K562 (cell line): ENCODE measurements around the gene SLC25A11. TPM values are rescaled to one million over a fixed set of nuclear protein-coding genes. Genes with fewer than 3 reads are reported as not detected.

Experiments
- ATAC-seq: fragments of 200-7000 bp; cut with Tn5 transposase; 3 replicates; pipeline ENCODE4 v1.9.1; 2020; ENCODE audit warnings: moderate library complexity
- BruUV-seq: library from RNA; stranded (reverse); fragments of 400-500 nt; replicated peaks from 2 replicates; lab custom pipeline; 2021; lab: Mats Ljungman, UMichigan
- CTCF ChIA-PET: fragments of 300-600 bp; formaldehyde crosslinking; extraction: SDS; loops from one replicate; lab custom pipeline; 2021; ENCODE audit warnings: low intra/inter-chr PET ratio; lab: Yijun Ruan, JAX
- POLR2A ChIA-PET: fragments of 300-600, 350-650 bp; sonication (Branson Sonifier 250); formaldehyde crosslinking; extraction: SDS; loops from one replicate; lab custom pipeline; 2021; ENCODE audit warnings: antibody characterized with exemption, inconsistent platforms; lab: Yijun Ruan, JAX
- DNase-seq, 4 experiments: peaks; one replicate each; pipeline versions ENCODE4 v3.0.0 to v3.0.0-alpha.2; 2011 to 2018; ENCODE audit warnings: low spot score in 3 of 4, mixed read lengths in 3 of 4; ENCODE audit errors: extremely low read depth in 1 of 4
- FAIRE-seq: peaks from 2 replicates; lab custom pipeline; 2011; peaks lifted over from hg19 to GRCh38; lab: Jason Lieb, UNC
- H2AFZ ChIP-seq: 2 replicates; pipeline ENCODE4 v1.6.0; 2011; ENCODE audit warnings: low read depth, low read length, control low read depth, inconsistent platforms
- H3K27ac ChIP-seq: fragments of 200-600 bp; 3 replicates; pipeline ENCODE4 v1.8.0; 2011; ENCODE audit warnings: low read depth, mild to moderate bottlenecking, control low read depth, inconsistent platforms, low read length, moderate library complexity, mixed read lengths; ENCODE audit errors: extremely low read depth
- H3K27me3 ChIP-seq, 2 experiments: fragments of 300-600 bp in 1 of 2; 2 replicates in 1 of 2; 3 replicates in 1 of 2; pipeline versions ENCODE4 v1.6.0 to v1.8.0; 2011; ENCODE audit warnings: inconsistent platforms in 2 of 2, low read length in 2 of 2, mild to moderate bottlenecking in 1 of 2, mixed read lengths in 1 of 2, moderate library complexity in 1 of 2; ENCODE audit not compliant: control insufficient read depth in 2 of 2, insufficient read depth in 2 of 2
- H3K36me3 ChIP-seq: fragments of 300-600 bp; 3 replicates; pipeline ENCODE4 v1.8.0; 2011; ENCODE audit warnings: mild to moderate bottlenecking, low read length, inconsistent platforms; ENCODE audit not compliant: control insufficient read depth, insufficient read depth
- H3K4me1 ChIP-seq, 2 experiments: fragments of 200-600 bp in 1 of 2; replicated peaks in 1 of 2; 2 replicates in 1 of 2; 3 replicates in 1 of 2; pipeline versions ENCODE4 v1.5.1 to v1.8.0; 2011; ENCODE audit warnings: inconsistent platforms in 2 of 2, low read length in 2 of 2, mild to moderate bottlenecking in 1 of 2, mixed read lengths in 1 of 2, moderate library complexity in 1 of 2; ENCODE audit not compliant: control insufficient read depth in 2 of 2, insufficient read depth in 2 of 2
- H3K4me2 ChIP-seq: 2 replicates; pipeline ENCODE4 v1.6.1; 2011; ENCODE audit warnings: low read length, control low read depth, inconsistent platforms, mixed read lengths; ENCODE audit not compliant: insufficient read depth
- H3K4me3 ChIP-seq: fragments of 200-600 bp; sonication (generic), shearing (Covaris generic); 2 replicates; pipeline ENCODE4 v1.5.1; 2016; ENCODE audit warnings: control low read depth, inconsistent platforms
- H3K79me2 ChIP-seq: fragments of 200-600 bp; 3 replicates; pipeline ENCODE4 v1.8.0; 2011; ENCODE audit warnings: low read length, inconsistent platforms; ENCODE audit not compliant: control insufficient read depth, insufficient read depth
- H3K9ac ChIP-seq, 2 experiments: 2 replicates each; pipeline versions ENCODE4 v1.6.0 to v1.6.1; 2011; ENCODE audit warnings: low read depth in 2 of 2, low read length in 2 of 2, control low read depth in 1 of 2, inconsistent platforms in 1 of 2, mild to moderate bottlenecking in 1 of 2, mixed read lengths in 1 of 2; ENCODE audit not compliant: insufficient read depth in 1 of 2
- H3K9me1 ChIP-seq: one replicate; pipeline ENCODE4 v1.6.0; 2011; ENCODE audit warnings: inconsistent platforms, mild to moderate bottlenecking, low read length, moderate library complexity; ENCODE audit not compliant: control insufficient read depth, insufficient read depth
- H3K9me3 ChIP-seq: replicated peaks from 2 replicates; pipeline ENCODE4 v1.5.1; 2011; ENCODE audit warnings: low read depth, low read length, inconsistent platforms; ENCODE audit not compliant: control insufficient read depth, insufficient read depth
- H4K20me1 ChIP-seq: replicated peaks from 2 replicates; pipeline ENCODE4 v1.6.1; 2011; ENCODE audit warnings: low read length, inconsistent platforms, mixed read lengths; ENCODE audit not compliant: control insufficient read depth, insufficient read depth
- RB1 ChIP-seq: fragments of 450-650 bp; IDR thresholded peaks from 2 replicates; pipeline ENCODE4 v1.6.1; 2017; ENCODE audit warnings: low read depth, mild to moderate bottlenecking
- SMAD4 ChIP-seq: fragments of 250-450 bp; sonication (Bioruptor Pico); conservative IDR thresholded peaks from 2 replicates; pipeline ENCODE4 v1.8.0; 2021; ENCODE audit warnings: inconsistent platforms, mild to moderate bottlenecking, moderate library complexity
- TFAM ChIP-seq: fragments of 250-450 bp; sonication (Bioruptor Pico); conservative IDR thresholded peaks from 2 replicates; pipeline ENCODE4 v1.5.0; 2021; ENCODE audit warnings: mild to moderate bottlenecking, moderate library complexity
- ZFP30 ChIP-seq: fragments of 250-450 bp; sonication (Bioruptor Pico); IDR thresholded peaks from 2 replicates; pipeline ENCODE4 v1.8.0; 2022; ENCODE audit warnings: moderate library complexity, mild to moderate bottlenecking, inconsistent platforms, borderline replicate concordance
- ZNF253 ChIP-seq: fragments of 250-450 bp; sonication (Bioruptor Pico); conservative IDR thresholded peaks from 2 replicates; pipeline ENCODE4 v1.6.1; 2021; ENCODE audit warnings: mild to moderate bottlenecking
- WGBS: fragments of 100-300 bp; shearing (Covaris generic); methylation state at CpG from one replicate; pipeline ENCODE4 v1.1.6; 2016; ENCODE audit warnings: low coverage, mixed read lengths; ENCODE audit not compliant: insufficient coverage; ENCODE audit errors: missing lambda C conversion rate; 5-methylcytosine and 5-hydroxymethylcytosine counted together
- in situ Hi-C: fragments of 300-500 bp; cut with MboI; formaldehyde crosslinking; loops from 4 replicates; pipeline ENCODE4 v1.15.0; 2018; ENCODE audit warnings: inconsistent platforms, mixed read lengths
- intact Hi-C: fragments of 100-400 bp; cut with micrococcal nuclease; formaldehyde crosslinking; loops from 2 replicates; pipeline ENCODE4 v1.14.2; 2022
- polyA plus RNA-seq, 8 experiments: library from polyadenylated mRNA; depleted of rRNA in 4 of 8; stranded (reverse) in 5 of 8; unstranded in 3 of 8; fragments of >200 nt; fragmentation: Nextera tagmentation in 2 of 8; fragmentation: Illumina TruSeq in 1 of 8; extraction: Ambion mirVana in 2 of 8; extraction: Trizol in 1 of 8; gene quantifications; 2 replicates each; pipeline versions ENCODE4 v1.2.1 to v1.2.3, GENCODE V29; 2011 to 2014; ENCODE audit warnings: inconsistent platforms in 1 of 8, missing spikeins in 1 of 8
- total RNA-seq, 7 experiments: library from RNA; depleted of rRNA in 6 of 7; stranded (reverse); fragments of >200 nt in 6 of 7; fragmentation: Illumina TruSeq in 2 of 7; extraction: Trizol in 2 of 7; gene quantifications; 2 replicates each; pipeline versions ENCODE4 v1.2.1 to v1.2.3, GENCODE V29; 2011 to 2021; ENCODE audit warnings: low replicate concordance in 1 of 7
- TF ChIP-seq, protein P1 (sequence below): sonication (generic); formaldehyde crosslinking; IDR thresholded peaks from 2 replicates; pipeline ENCODE4 v1.9.0; 2022; ENCODE audit warnings: mild to moderate bottlenecking, missing genetic modification reagents

SLC25A11 gene
- total and polyA plus RNA-seq, 9 of the 15 experiments (the other 6 are each of a cell fraction or from before 2014, with no cell fraction given) = 3.1 to 56.7 (median 32.9) TPM

DNA sequence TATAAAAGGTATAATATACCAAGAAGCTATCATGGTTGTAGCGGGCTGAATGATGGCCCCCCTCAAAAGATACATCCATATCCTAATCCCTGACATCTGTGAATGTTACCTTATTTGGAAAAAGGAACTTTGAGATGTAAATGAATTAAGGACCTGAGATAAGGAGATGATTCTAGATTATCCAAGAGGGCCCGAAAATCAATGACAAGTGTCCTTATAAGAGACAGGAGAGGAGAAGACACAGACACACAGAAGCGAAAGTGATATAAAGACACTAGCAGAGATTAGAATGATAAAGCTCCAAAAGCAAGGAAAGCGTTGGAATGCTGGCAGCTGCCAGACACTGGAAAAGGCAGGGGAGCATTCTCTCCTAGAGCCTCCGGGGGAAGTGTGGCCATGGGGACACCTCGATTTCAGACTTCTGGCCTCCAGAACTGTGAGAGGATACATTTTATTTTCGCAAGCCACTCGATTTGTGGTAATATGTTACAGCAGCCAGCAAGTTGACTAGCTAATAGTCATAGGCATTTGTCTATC is 20.3 kb downstream of the SLC25A11 start:
- no peaks in the 10 kb centered on the region for H3K9me3 ChIP-seq
- POLR2A ChIA-PET = interaction anchor here (0.6 to 1.5 kb wide), 5 partner anchors 9 to 25 kb away, joined by 3 to 6 read pairs (median 4); partner anchors contain the start of genes RNF167 and SLC25A11
- TF ChIP-seq RB1 (no peak), ZNF253 (CRISPR knock-in tag) (no peak), ZFP30 (CRISPR knock-in tag) (no peak), SMAD4 (no peak), TFAM (no peak)
- TF ChIP-seq, protein P1, sequence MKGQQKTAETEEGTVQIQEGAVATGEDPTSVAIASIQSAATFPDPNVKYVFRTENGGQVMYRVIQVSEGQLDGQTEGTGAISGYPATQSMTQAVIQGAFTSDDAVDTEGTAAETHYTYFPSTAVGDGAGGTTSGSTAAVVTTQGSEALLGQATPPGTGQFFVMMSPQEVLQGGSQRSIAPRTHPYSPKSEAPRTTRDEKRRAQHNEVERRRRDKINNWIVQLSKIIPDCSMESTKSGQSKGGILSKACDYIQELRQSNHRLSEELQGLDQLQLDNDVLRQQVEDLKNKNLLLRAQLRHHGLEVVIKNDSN (CRISPR knock-in tag) = no peak
- TF ChIP-seq, all 486 proteins: peak for 0
- H3K79me2 ChIP-seq = no peaks in the 10 kb centered on the region
- in situ Hi-C loops = loop anchor here (10.0 kb wide), 1 partner anchor 145 kb away; no protein-coding TSS in a partner anchor
- H4K20me1 ChIP-seq = no peaks in the 10 kb centered on the region
- H3K4me1 ChIP-seq = no peaks in the 10 kb centered on the region; a peak in 1 of 5 replicates
- WGBS = 51% methylated on average over 8 of the region's 8 CpGs
- CTCF ChIA-PET = no interaction called here
- H2AFZ ChIP-seq = 0 out of 2 replicates have a peak overlapping the region, but pooled peaks have one; percentile 9
- no peak overlapping the region for H3K4me3 ChIP-seq
- no peaks in the 10 kb centered on the region for H3K9me1 ChIP-seq
- H3K4me2 ChIP-seq = no peak overlapping the region
- no peak overlapping the region for H3K27ac ChIP-seq
- intact Hi-C loops = no loop called here
- no peak for DNase-seq
- BruUV-seq = no TSS peak
- FAIRE-seq = no peak
- ATAC-seq = no peak
- H3K9ac ChIP-seq = no peak overlapping the region
- H3K27me3 ChIP-seq = no peaks in the 10 kb centered on the region
- H3K36me3 ChIP-seq = no peaks in the 10 kb centered on the region
